Endothelial cell of umbilical vein (primary cell): ENCODE measurements around the gene NRCAM. TPM values are rescaled to one million over a fixed set of nuclear protein-coding genes. Genes with fewer than 3 reads are reported as not detected.

Source experiments
- BruUV-seq: library from RNA; stranded (reverse); fragments of 400-500 nt; replicated peaks from 2 replicates; lab custom pipeline; 2021; lab: Mats Ljungman, UMichigan
- CTCF ChIA-PET: fragments of 300-600, 350-600 bp; sonication (Branson Sonifier 250); formaldehyde crosslinking; loops from one replicate; lab custom pipeline; 2021; ENCODE audit warnings: antibody characterized with exemption, inconsistent platforms; lab: Charles Lee
- POLR2A ChIA-PET: fragments of 300-600, 350-600 bp; sonication (Branson Sonifier 250); formaldehyde crosslinking; loops from one replicate; lab custom pipeline; 2021; ENCODE audit warnings: antibody characterized with exemption, inconsistent platforms; lab: Charles Lee
- DNase-seq: peaks from one replicate; pipeline ENCODE4 v3.0.0-alpha.2; 2011; ENCODE audit warnings: low read depth, low spot score
- FAIRE-seq: peaks from 2 replicates; lab custom pipeline; 2011; peaks lifted over from hg19 to GRCh38; lab: Jason Lieb, UNC
- H2AFZ ChIP-seq: 2 replicates; pipeline ENCODE4 v1.6.0; 2012; ENCODE audit warnings: low read depth, low read length, control low read depth, inconsistent platforms
- H3K27ac ChIP-seq: 2 replicates; pipeline ENCODE4 v1.5.1; 2011; ENCODE audit warnings: low read depth, mild to moderate bottlenecking, control low read depth, low read length, moderate library complexity; ENCODE audit not compliant: insufficient read depth
- H3K27me3 ChIP-seq, 2 experiments: 2 replicates each; pipeline versions ENCODE4 v1.6.0 to v1.6.1; 2011; ENCODE audit warnings: low read length in 2 of 2, mixed read lengths in 1 of 2; ENCODE audit not compliant: control insufficient read depth in 2 of 2, insufficient read depth in 2 of 2
- H3K36me3 ChIP-seq, 2 experiments: 2 replicates in 1 of 2; 3 replicates in 1 of 2; pipeline ENCODE4 v1.5.1; 2011; ENCODE audit warnings: low read length in 2 of 2, mild to moderate bottlenecking in 1 of 2, moderate library complexity in 1 of 2; ENCODE audit not compliant: control insufficient read depth in 2 of 2, insufficient read depth in 2 of 2; ENCODE audit errors: extremely low read depth in 1 of 2
- H3K4me1 ChIP-seq: 3 replicates; pipeline ENCODE4 v1.5.1; 2011; ENCODE audit warnings: mild to moderate bottlenecking, low read length; ENCODE audit not compliant: control insufficient read depth, insufficient read depth; ENCODE audit errors: extremely low read depth
- H3K4me2 ChIP-seq: 2 replicates; pipeline ENCODE4 v1.6.1; 2011; ENCODE audit warnings: low read length, control low read depth, mixed read lengths; ENCODE audit not compliant: insufficient read depth
- H3K4me3 ChIP-seq, 3 experiments: fragments of 200-600 bp in 1 of 3; sonication (generic), shearing (Covaris generic) in 1 of 3; replicated peaks in 1 of 3; 2 replicates each; pipeline ENCODE4 v1.5.1; 2011 to 2016; ENCODE audit warnings: control low read depth in 3 of 3, low read length in 3 of 3, mild to moderate bottlenecking in 2 of 3, inconsistent platforms in 1 of 3, low read depth in 1 of 3, moderate library complexity in 1 of 3; ENCODE audit not compliant: insufficient read depth in 1 of 3
- H3K79me2 ChIP-seq: 2 replicates; pipeline ENCODE4 v1.6.0; 2012; ENCODE audit warnings: low read length, inconsistent platforms; ENCODE audit not compliant: control insufficient read depth, insufficient read depth
- H3K9ac ChIP-seq: replicated peaks from 2 replicates; pipeline ENCODE3; 2011; ENCODE audit warnings: low read length, control low read depth; ENCODE audit not compliant: insufficient read depth; ENCODE audit errors: extremely low read depth
- H3K9me1 ChIP-seq: replicated peaks from 3 replicates; pipeline ENCODE4 v1.6.0; 2011; ENCODE audit warnings: mild to moderate bottlenecking, low read length; ENCODE audit not compliant: control insufficient read depth, insufficient read depth; ENCODE audit errors: extremely low read depth
- H3K9me3 ChIP-seq: replicated peaks from 2 replicates; pipeline ENCODE4 v1.5.1; 2012; ENCODE audit warnings: low read length, inconsistent platforms; ENCODE audit not compliant: control insufficient read depth, insufficient read depth
- H4K20me1 ChIP-seq: replicated peaks from 2 replicates; pipeline ENCODE3; 2011; ENCODE audit warnings: mild to moderate bottlenecking, low read length; ENCODE audit not compliant: control insufficient read depth, insufficient read depth; ENCODE audit errors: extremely low read depth
- EZH2 ChIP-seq: IDR thresholded peaks from 2 replicates; pipeline ENCODE4 v1.6.1; 2012; ENCODE audit warnings: borderline replicate concordance, low read depth, mild to moderate bottlenecking, moderate library complexity, low read length, inconsistent platforms; ENCODE audit not compliant: severe bottlenecking
- FOS ChIP-seq: IDR thresholded peaks from 2 replicates; pipeline ENCODE4 v1.6.1; 2011; ENCODE audit warnings: mild to moderate bottlenecking, low read length, moderate library complexity, borderline replicate concordance; ENCODE audit not compliant: insufficient read depth
- GATA2 ChIP-seq: IDR thresholded peaks from 2 replicates; pipeline ENCODE4 v1.7.0; 2011; ENCODE audit warnings: low read depth, mild to moderate bottlenecking, moderate library complexity, mixed read lengths, low read length; ENCODE audit not compliant: insufficient read length, insufficient read depth
- JUN ChIP-seq: IDR thresholded peaks from 2 replicates; pipeline ENCODE4 v1.6.1; 2011; ENCODE audit warnings: borderline replicate concordance, low read depth; ENCODE audit not compliant: insufficient read length, insufficient read depth
- MYC ChIP-seq: IDR thresholded peaks from one replicate; pipeline ENCODE4 v1.6.1; 2011; ENCODE audit warnings: mild to moderate bottlenecking, low read depth, low read length
- POLR2A ChIP-seq: IDR thresholded peaks from 2 replicates; pipeline ENCODE4 v1.6.1; 2012; ENCODE audit warnings: low read depth, mild to moderate bottlenecking, control low read depth, low read length
- POLR2AphosphoS5 ChIP-seq: IDR thresholded peaks from 2 replicates; pipeline ENCODE4 v1.6.1; 2012; ENCODE audit warnings: low read depth, mild to moderate bottlenecking, control low read depth, low read length, moderate library complexity; ENCODE audit not compliant: insufficient read depth
- dilution Hi-C: fragments of 300-500 bp; cut with MboI; formaldehyde crosslinking; loops from one replicate; pipeline ENCODE4 v1.15.0; 2019; ENCODE audit warnings: low sequenced_read_pairs; ENCODE audit not compliant: extremely low pct_ligation_motif_present
- intact Hi-C: fragments of 100-400 bp; cut with micrococcal nuclease; formaldehyde crosslinking; loops from one replicate; pipeline ENCODE4 v1.10.0; 2022
- polyA plus RNA-seq, 4 experiments: library from polyadenylated mRNA; depleted of rRNA in 3 of 4; stranded (reverse) in 3 of 4; unstranded in 1 of 4; fragments of >200 nt; gene quantifications; 2 replicates each; pipeline versions ENCODE4 v1.2.1 to v1.2.3, GENCODE V29; 2011 to 2012; ENCODE audit warnings: missing spikeins in 1 of 4
- total RNA-seq: library from RNA; stranded (reverse); gene quantifications from 2 replicates; pipeline ENCODE4 v1.2.3, GENCODE V29; 2021
- TF ChIP-seq, protein P1 (sequence below), 2 donors: IDR thresholded peaks; 1 replicate in 1 of 2; 2 replicates in 1 of 2; pipeline ENCODE4 v1.5.1; 2011; ENCODE audit warnings: low read length in 2 of 2, mild to moderate bottlenecking in 2 of 2, moderate library complexity in 2 of 2, control low read depth in 1 of 2, inconsistent platforms in 1 of 2, low read depth in 1 of 2; ENCODE audit not compliant: insufficient read depth in 1 of 2; ENCODE audit errors: extremely low read depth in 1 of 2
- TF ChIP-seq, protein P2 (sequence below): IDR thresholded peaks from 2 replicates; pipeline ENCODE4 v1.6.1; 2011; ENCODE audit not compliant: insufficient read depth, insufficient read length

NRCAM gene
- total and polyA plus RNA-seq, 2 donors (not counting 3 experiments of a cell fraction or from before 2014, with no cell fraction given), result 26.0 to 47.6 TPM

DNA sequence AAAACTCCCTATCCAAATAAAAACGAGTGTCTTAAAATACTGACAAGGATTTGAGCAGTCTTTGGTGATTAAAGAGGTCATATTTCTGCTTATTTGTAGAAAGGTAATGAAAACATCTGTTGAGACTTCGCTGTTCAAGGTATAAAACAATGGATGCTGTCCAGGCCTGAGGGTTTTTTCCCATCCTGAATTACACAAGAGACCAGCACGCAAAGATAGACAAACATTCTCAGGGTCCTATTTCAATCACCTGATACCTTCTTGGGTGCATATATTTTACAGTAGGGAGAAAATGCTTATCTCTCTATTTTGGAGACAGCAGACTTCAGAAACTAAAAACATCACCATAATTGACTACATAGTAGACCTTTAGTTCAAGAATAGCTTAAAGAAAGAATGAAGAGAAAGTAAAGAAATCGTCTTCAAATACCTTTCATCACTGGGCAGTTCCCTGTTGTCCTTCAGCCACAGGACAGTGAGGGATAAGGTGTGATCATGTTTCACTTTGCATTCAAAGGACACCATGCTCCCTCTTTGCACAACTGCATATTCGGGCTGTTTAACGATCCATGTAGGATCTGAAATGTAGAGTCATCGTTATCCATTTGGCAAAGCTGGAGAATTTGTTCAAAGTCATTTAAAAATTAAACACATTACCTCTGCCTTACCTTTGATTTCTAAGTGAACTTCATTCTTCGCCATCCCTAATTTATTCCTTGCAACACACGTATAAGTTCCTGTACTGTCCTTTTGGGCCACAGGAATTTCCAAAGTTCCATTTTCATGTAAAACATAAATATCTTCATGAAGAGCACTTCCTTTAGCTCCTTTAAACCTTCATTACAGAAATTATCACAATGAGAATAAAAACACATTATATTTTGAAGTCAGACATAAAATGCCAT, 262.4 kb downstream of the NRCAM start:
- Histone ChIP-seq H3K27ac (no peak overlapping the region), H3K27me3 (no peaks in the 10 kb centered on the region), H4K20me1 (no peaks in the 10 kb centered on the region), H3K9me3 (no peaks in the 10 kb centered on the region), H3K9me1 (no peaks in the 10 kb centered on the region), H3K4me1 (peaks cover 5% of the 10 kb centered on the region), H2AFZ (no peak overlapping the region), H3K4me3 (no peak overlapping the region), H3K9ac (no peak overlapping the region), H3K79me2 (no peaks in the 10 kb centered on the region), H3K36me3 (peaks cover 4 to 6% of the 10 kb centered on the region in 2 experiments), H3K4me2 (no peak overlapping the region)
- FAIRE-seq (no peak), DNase-seq (no peak)
- dilution Hi-C loops, result loop anchor here (25.0 kb wide), 1 partner anchor 293 kb away; no protein-coding TSS in a partner anchor
- POLR2A ChIA-PET, result no interaction called here
- TF ChIP-seq FOS, result no peak
- no peak for TF ChIP-seq JUN
- TF ChIP-seq POLR2A, result no peak
- TF ChIP-seq EZH2, result no peak
- TF ChIP-seq, protein P1, sequence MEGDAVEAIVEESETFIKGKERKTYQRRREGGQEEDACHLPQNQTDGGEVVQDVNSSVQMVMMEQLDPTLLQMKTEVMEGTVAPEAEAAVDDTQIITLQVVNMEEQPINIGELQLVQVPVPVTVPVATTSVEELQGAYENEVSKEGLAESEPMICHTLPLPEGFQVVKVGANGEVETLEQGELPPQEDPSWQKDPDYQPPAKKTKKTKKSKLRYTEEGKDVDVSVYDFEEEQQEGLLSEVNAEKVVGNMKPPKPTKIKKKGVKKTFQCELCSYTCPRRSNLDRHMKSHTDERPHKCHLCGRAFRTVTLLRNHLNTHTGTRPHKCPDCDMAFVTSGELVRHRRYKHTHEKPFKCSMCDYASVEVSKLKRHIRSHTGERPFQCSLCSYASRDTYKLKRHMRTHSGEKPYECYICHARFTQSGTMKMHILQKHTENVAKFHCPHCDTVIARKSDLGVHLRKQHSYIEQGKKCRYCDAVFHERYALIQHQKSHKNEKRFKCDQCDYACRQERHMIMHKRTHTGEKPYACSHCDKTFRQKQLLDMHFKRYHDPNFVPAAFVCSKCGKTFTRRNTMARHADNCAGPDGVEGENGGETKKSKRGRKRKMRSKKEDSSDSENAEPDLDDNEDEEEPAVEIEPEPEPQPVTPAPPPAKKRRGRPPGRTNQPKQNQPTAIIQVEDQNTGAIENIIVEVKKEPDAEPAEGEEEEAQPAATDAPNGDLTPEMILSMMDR (IDR thresholded peaks at IDR 0.05; ENCODE audit: extremely low read depth in 1 of 2, insufficient read depth in 1 of 2, low read depth in 1 of 2, low read length in 2 of 2), result no peak
- TF ChIP-seq MYC, result no peak
- TF ChIP-seq POLR2AphosphoS5, result no peak
- TF ChIP-seq, protein P2, sequence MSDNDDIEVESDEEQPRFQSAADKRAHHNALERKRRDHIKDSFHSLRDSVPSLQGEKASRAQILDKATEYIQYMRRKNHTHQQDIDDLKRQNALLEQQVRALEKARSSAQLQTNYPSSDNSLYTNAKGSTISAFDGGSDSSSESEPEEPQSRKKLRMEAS, result no peak
- no peak for TF ChIP-seq GATA2
- CTCF ChIA-PET, result interaction anchor here (1.4 kb wide), 1 partner anchor 10 kb away, joined by 5 read pairs; no protein-coding TSS in a partner anchor
- intact Hi-C loops, result no loop called here
- BruUV-seq, result no TSS peak
